OCI-LY7 (cell line): ENCODE results near the gene ARHGEF16. TPM values are rescaled to one million over a fixed set of nuclear protein-coding genes. Genes with fewer than 3 reads are reported as not detected.

Experiments
- BruUV-seq: library from RNA; stranded (reverse); fragments of 400-500 nt; replicated peaks from 2 replicates; lab custom pipeline; 2021; lab: Mats Ljungman, UMichigan
- CTCF ChIA-PET: fragments of 300-600 bp; sonication (Branson Sonifier 250); formaldehyde crosslinking; loops from one replicate; lab custom pipeline; 2022; ENCODE audit warnings: antibody characterized with exemption; ENCODE audit not compliant: unreplicated experiment; lab: Charles Lee
- POLR2A ChIA-PET: fragments of 300-600 bp; sonication (Branson Sonifier 250); formaldehyde crosslinking; loops from one replicate; lab custom pipeline; 2022; ENCODE audit warnings: antibody characterized with exemption; lab: Charles Lee
- DNase-seq: peaks from one replicate; pipeline ENCODE4 v3.0.0-alpha.2; 2015; ENCODE audit warnings: low spot score
- H2AFZ ChIP-seq: fragments of 200-600 bp; sonication (generic), shearing (Covaris generic); 2 replicates; pipeline ENCODE4 v1.6.1; 2014; ENCODE audit warnings: mild to moderate bottlenecking, antibody characterized with exemption, low read length, moderate library complexity
- H3K27ac ChIP-seq: fragments of 200-600 bp; sonication (generic); 2 replicates; pipeline ENCODE4 v1.5.1; 2014; ENCODE audit warnings: mixed run types, low read depth, mild to moderate bottlenecking, moderate library complexity, low read length, inconsistent platforms; ENCODE audit not compliant: poor library complexity, severe bottlenecking
- H3K36me3 ChIP-seq: fragments of 200-600 bp; sonication (generic); 2 replicates; pipeline ENCODE4 v1.6.1; 2014; ENCODE audit warnings: mild to moderate bottlenecking, antibody characterized with exemption, low read length, moderate library complexity, mixed read lengths; ENCODE audit not compliant: insufficient read depth
- H3K4me1 ChIP-seq: fragments of 200-600 bp; sonication (generic); 2 replicates; pipeline ENCODE4 v1.5.1; 2014; ENCODE audit warnings: mild to moderate bottlenecking, low read length; ENCODE audit not compliant: insufficient read depth, poor library complexity, severe bottlenecking
- H3K4me2 ChIP-seq: fragments of 200-600 bp; sonication (generic); 2 replicates; pipeline ENCODE4 v1.6.1; 2014; ENCODE audit warnings: mild to moderate bottlenecking, low read length
- H3K4me3 ChIP-seq: fragments of 200-600 bp; sonication (generic); 2 replicates; pipeline ENCODE4 v1.5.1; 2014; ENCODE audit warnings: mild to moderate bottlenecking, low read depth, low read length; ENCODE audit not compliant: poor library complexity, severe bottlenecking
- H3K79me2 ChIP-seq: fragments of 200-600 bp; sonication (generic); 2 replicates; pipeline ENCODE4 v1.6.1; 2016; ENCODE audit warnings: low read depth, mild to moderate bottlenecking, low read length, moderate library complexity, mixed read lengths; ENCODE audit not compliant: insufficient read depth
- H3K9me2 ChIP-seq: fragments of 200-600 bp; sonication (generic); 2 replicates; pipeline ENCODE4 v1.6.1; 2016; ENCODE audit warnings: mild to moderate bottlenecking, low read length, mixed read lengths; ENCODE audit not compliant: insufficient read depth
- H3K9me3 ChIP-seq: fragments of 200-600 bp; sonication (generic); 2 replicates; pipeline ENCODE4 v1.6.1; 2014; ENCODE audit warnings: mild to moderate bottlenecking, mixed run types, low read length, mixed read lengths
- H4K20me1 ChIP-seq: fragments of 200-600 bp; sonication (generic); 2 replicates; pipeline ENCODE4 v1.6.1; 2014; ENCODE audit warnings: mild to moderate bottlenecking, antibody characterized with exemption, low read length, moderate library complexity, mixed read lengths; ENCODE audit not compliant: insufficient read depth
- EZH2phosphoT487 ChIP-seq: fragments of 200-600 bp; sonication (generic); IDR thresholded peaks from 2 replicates; pipeline ENCODE4 v1.6.1; 2018; ENCODE audit warnings: low read depth, borderline replicate concordance, mild to moderate bottlenecking, mixed run types, antibody characterized with exemption, low read length, moderate library complexity, mixed read lengths
- intact Hi-C: fragments of 100-400 bp; cut with micrococcal nuclease; formaldehyde crosslinking; loops from one replicate; pipeline ENCODE4 v1.10.0; 2022; ENCODE audit not compliant: unreplicated experiment
- total RNA-seq, 2 experiments: library from RNA; depleted of rRNA in 1 of 2; stranded (reverse); fragments of >200 nt in 1 of 2; shearing (Covaris generic) in 1 of 2; gene quantifications; 2 replicates each; pipeline ENCODE4 v1.2.3, GENCODE V29; 2014 to 2022
- TF ChIP-seq, protein P1 (sequence below): fragments of 200-600 bp; sonication (generic); conservative IDR thresholded peaks from 2 replicates; pipeline ENCODE4 v1.5.1; 2014; ENCODE audit warnings: mild to moderate bottlenecking, antibody characterized with exemption, low read length, moderate library complexity, mixed read lengths

The ARHGEF16 gene
- total RNA-seq, 2 experiments from 2014 or later, result not detected

DNA sequence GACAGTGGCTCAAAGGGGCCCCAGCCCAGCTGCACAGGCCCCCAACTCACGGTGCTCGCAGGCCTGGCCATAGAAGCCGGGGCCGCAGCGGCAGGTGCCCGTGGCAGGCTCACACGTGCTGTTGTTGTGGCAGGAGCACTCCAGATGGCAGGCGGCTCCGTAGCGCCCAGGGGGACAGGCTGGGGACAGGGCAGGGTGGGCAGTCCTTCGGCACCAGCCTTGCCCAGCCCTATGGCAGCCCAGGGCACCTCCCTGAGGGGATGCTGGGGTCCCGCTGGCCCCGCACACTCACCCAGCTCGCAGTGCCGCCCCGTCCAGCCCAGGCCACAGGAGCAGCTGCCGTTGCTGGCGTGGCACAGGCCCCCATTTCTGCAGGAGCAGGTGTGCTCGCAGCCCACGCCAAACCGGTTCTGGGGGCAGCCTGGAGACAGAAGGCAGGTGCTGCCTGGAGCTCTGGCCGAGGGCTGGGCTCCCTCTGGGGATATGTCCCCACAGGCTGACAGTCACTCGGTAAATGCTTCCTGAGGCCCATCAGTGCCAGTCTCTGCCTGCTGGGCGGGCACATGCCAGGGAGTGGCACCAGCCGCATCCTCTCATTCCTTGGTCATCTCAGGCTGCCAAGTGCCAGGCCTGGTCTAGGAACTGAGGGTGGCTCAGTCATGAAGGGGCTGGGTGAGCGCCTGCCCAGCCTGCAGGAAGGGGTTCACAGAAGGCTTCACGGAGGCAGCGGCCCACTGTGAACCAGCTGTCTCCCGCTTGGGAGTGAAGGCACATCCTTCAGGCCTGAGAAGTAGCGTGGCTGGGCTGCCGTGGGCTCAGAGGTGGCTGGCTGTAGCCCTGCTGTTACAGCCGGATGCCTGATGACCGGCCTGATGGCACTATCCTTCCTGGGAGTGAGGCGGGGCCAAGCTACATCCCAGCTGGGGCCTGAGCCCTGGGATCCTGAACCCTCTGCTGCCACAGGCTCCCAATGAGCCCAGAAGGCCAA is 40.1 kb downstream of the ARHGEF16 start:
- H3K4me2 ChIP-seq, result no peak overlapping the region
- no peak overlapping the region for H2AFZ ChIP-seq
- no TSS peak for BruUV-seq
- POLR2A ChIA-PET, result no interaction called here
- no peak overlapping the region for H3K27ac ChIP-seq
- H3K9me3 ChIP-seq, result no peaks in the 10 kb centered on the region
- H3K36me3 ChIP-seq, result no peaks in the 10 kb centered on the region
- intact Hi-C loops, result loop anchor here (10.0 kb wide), 1 partner anchor 70 kb away; no protein-coding TSS in a partner anchor
- no peaks in the 10 kb centered on the region for H4K20me1 ChIP-seq
- H3K4me3 ChIP-seq, result no peak overlapping the region
- TF ChIP-seq EZH2phosphoT487, result no peak
- TF ChIP-seq, protein P1, sequence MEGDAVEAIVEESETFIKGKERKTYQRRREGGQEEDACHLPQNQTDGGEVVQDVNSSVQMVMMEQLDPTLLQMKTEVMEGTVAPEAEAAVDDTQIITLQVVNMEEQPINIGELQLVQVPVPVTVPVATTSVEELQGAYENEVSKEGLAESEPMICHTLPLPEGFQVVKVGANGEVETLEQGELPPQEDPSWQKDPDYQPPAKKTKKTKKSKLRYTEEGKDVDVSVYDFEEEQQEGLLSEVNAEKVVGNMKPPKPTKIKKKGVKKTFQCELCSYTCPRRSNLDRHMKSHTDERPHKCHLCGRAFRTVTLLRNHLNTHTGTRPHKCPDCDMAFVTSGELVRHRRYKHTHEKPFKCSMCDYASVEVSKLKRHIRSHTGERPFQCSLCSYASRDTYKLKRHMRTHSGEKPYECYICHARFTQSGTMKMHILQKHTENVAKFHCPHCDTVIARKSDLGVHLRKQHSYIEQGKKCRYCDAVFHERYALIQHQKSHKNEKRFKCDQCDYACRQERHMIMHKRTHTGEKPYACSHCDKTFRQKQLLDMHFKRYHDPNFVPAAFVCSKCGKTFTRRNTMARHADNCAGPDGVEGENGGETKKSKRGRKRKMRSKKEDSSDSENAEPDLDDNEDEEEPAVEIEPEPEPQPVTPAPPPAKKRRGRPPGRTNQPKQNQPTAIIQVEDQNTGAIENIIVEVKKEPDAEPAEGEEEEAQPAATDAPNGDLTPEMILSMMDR, result no peak
- no peak for DNase-seq
- no peaks in the 10 kb centered on the region for H3K9me2 ChIP-seq
- no peaks in the 10 kb centered on the region for H3K4me1 ChIP-seq
- H3K79me2 ChIP-seq, result no peaks in the 10 kb centered on the region
- CTCF ChIA-PET, result no interaction called here

DNA sequence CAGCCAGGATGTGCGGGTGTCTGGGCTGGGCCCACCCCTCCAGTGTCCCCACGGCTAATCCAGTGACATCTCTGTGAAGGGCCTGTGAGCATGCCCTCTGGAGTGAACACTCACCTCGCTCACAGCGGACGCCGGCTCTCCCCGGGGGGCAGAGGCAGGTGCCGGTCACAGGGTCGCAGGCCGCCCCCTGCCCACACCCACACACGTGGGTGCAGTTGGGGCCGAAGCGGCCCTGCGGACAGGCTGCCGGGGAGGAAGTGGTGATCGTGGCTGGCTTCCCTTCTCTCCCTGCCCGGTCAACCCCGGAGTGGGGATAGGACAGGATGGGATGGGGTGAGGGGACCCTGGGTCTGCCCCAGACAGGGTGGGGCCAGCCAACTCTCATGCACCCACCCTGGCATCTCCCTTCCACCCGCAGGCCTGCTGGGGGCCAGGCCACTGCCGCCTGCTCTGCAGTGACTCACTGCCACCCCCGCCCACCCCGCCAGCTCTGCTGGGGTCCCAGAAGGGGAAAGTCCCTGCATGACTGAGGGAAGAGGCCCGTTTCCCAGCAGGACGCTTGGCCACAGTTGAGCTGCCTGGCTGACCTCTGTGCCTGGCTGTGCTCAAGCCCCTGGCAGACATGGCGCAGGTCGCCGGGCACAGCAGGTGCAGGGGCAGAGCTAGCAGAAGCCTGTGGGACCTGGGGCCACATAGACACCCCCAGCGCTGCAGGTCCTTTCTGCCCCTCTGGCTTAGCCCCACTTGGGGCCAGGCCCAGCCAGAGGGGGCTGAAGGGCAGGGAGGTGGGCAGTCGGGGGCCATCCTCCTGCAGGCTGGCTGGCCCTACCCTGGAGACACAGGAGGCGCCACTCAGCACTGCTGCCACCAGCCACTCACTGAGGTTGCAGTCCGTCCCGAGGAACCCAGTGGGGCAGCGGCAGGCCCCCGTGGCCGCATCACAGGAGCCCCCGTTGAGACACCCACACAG is 41.6 kb downstream of the ARHGEF16 start:
- Histone ChIP-seq H2AFZ (no peak overlapping the region), H3K9me2 (no peaks in the 10 kb centered on the region), H3K36me3 (no peaks in the 10 kb centered on the region), H3K4me1 (no peaks in the 10 kb centered on the region), H3K4me2 (no peak overlapping the region), H4K20me1 (no peaks in the 10 kb centered on the region), H3K9me3 (no peaks in the 10 kb centered on the region), H3K79me2 (no peaks in the 10 kb centered on the region), H3K4me3 (no peak overlapping the region), H3K27ac (no peak overlapping the region)
- TF ChIP-seq EZH2phosphoT487, result no peak
- TF ChIP-seq, protein P1, result no peak
- CTCF ChIA-PET, result no interaction called here
- intact Hi-C loops, result loop anchor here (10.0 kb wide), 1 partner anchor 69 kb away; no protein-coding TSS in a partner anchor
- no TSS peak for BruUV-seq
- POLR2A ChIA-PET, result no interaction called here
- no peak for DNase-seq
